HEK293T (cell line): ENCODE measurements around the gene GPRC5D.

ENCODE experiments used
- BHLHE40 ChIP-seq: fragments of 450-650 bp; IDR thresholded peaks from 2 replicates; pipeline ENCODE4 v1.6.1; 2016; ENCODE audit warnings: mild to moderate bottlenecking, moderate library complexity, borderline replicate concordance
- ELF4 ChIP-seq: fragments of 450-650 bp; IDR thresholded peaks from 2 replicates; pipeline ENCODE4 v1.6.1; 2017; ENCODE audit warnings: antibody characterized with exemption
- FOXA1 ChIP-seq: fragments of 450-650 bp; IDR thresholded peaks from 2 replicates; pipeline ENCODE4 v1.6.1; 2016; ENCODE audit warnings: mild to moderate bottlenecking
- FOXK2 ChIP-seq: fragments of 450-650 bp; IDR thresholded peaks from 2 replicates; pipeline ENCODE4 v1.6.1; 2016; ENCODE audit warnings: mild to moderate bottlenecking
- FOXM1 ChIP-seq: fragments of 450-650 bp; IDR thresholded peaks from 2 replicates; pipeline ENCODE4 v1.6.1; 2017; ENCODE audit warnings: mild to moderate bottlenecking, borderline replicate concordance
- L3MBTL2 ChIP-seq: fragments of 450-650 bp; conservative IDR thresholded peaks from 2 replicates; pipeline ENCODE4 v1.6.1; 2016; ENCODE audit warnings: mild to moderate bottlenecking
- NFRKB ChIP-seq: fragments of 450-650 bp; IDR thresholded peaks from 2 replicates; pipeline ENCODE4 v1.6.1; 2016; ENCODE audit warnings: mild to moderate bottlenecking, moderate library complexity
- SP1 ChIP-seq: fragments of 450-650 bp; IDR thresholded peaks from 2 replicates; pipeline ENCODE4 v1.6.1; 2017
- SUZ12 ChIP-seq: fragments of 450-650 bp; IDR thresholded peaks from 2 replicates; pipeline ENCODE4 v1.6.1; 2016; ENCODE audit warnings: mild to moderate bottlenecking
- TARDBP ChIP-seq: fragments of 450-650 bp; IDR thresholded peaks from 2 replicates; pipeline ENCODE4 v1.6.1; 2016
- ZNF384 ChIP-seq: fragments of 450-650 bp; IDR thresholded peaks from 2 replicates; pipeline ENCODE4 v1.6.1; 2016
- TF ChIP-seq, protein P1 (sequence below): fragments of 450-650 bp; IDR thresholded peaks from 2 replicates; pipeline ENCODE4 v1.6.1; 2016

DNA sequence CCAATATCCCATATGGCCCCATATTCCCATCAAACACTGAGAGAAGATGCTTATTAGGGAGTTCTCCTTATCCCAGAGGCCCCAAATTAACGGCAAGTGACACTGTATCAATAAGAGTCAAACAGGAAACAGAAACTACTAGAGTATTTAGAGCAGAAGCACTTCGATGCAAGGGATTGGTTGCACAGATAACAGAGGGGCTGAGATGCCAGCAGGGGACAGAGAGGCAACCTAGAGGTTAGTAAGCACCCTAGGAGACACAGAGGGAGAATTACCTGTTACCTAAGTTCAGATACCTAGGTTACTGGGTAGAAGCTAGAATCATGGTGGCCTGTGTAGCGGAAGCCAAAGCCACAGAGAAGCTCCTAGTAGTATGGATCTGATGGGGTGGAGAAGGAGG, 45.2 kb upstream of the GPRC5D start:
- TF ChIP-seq, protein P1, sequence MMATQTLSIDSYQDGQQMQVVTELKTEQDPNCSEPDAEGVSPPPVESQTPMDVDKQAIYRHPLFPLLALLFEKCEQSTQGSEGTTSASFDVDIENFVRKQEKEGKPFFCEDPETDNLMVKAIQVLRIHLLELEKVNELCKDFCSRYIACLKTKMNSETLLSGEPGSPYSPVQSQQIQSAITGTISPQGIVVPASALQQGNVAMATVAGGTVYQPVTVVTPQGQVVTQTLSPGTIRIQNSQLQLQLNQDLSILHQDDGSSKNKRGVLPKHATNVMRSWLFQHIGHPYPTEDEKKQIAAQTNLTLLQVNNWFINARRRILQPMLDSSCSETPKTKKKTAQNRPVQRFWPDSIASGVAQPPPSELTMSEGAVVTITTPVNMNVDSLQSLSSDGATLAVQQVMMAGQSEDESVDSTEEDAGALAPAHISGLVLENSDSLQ: no peak
- TF ChIP-seq ZNF384 (no peak), SP1 (no peak), L3MBTL2 (no peak), FOXM1 (no peak), SUZ12 (no peak), FOXK2 (no peak), BHLHE40 (no peak), TARDBP (no peak), NFRKB (no peak), FOXA1 (no peak), ELF4 (no peak)
